Naive thymus-derived CD4-positive, alpha-beta T cell (primary cell): ENCODE results near the gene LPP. TPM values are rescaled to one million over a fixed set of nuclear protein-coding genes. Genes with fewer than 3 reads are reported as not detected.

ENCODE experiments used
- ATAC-seq: fragments of 150-1000 bp; cut with Tn5 transposase; 2 replicates; pipeline ENCODE4 v1.10.0; 2021; ENCODE audit warnings: mild to moderate bottlenecking, moderate library complexity
- CTCF ChIA-PET: fragments of 350-600 bp; sonication (Branson Sonifier 250); formaldehyde crosslinking; loops from one replicate; lab custom pipeline; 2021; ENCODE audit warnings: antibody characterized with exemption; lab: Charles Lee
- POLR2A ChIA-PET: fragments of 350-600 bp; sonication (Branson Sonifier 250); formaldehyde crosslinking; loops from one replicate; lab custom pipeline; 2021; ENCODE audit warnings: antibody characterized with exemption, inconsistent platforms; lab: Charles Lee
- DNase-seq, 9 donors: peaks; one replicate each; pipeline versions ENCODE4 v3.0.0 to v3.0.0-alpha.2; 2020 to 2022; ENCODE audit warnings: mixed read lengths in 1 of 9
- H3K27ac ChIP-seq: one replicate; pipeline ENCODE4 v1.7.0; 2013; ENCODE audit warnings: mild to moderate bottlenecking, low read depth, low read length, moderate library complexity
- H3K27me3 ChIP-seq, 2 donors: one replicate each; pipeline ENCODE4 v1.7.0; 2013; ENCODE audit warnings: low read length in 2 of 2, mild to moderate bottlenecking in 2 of 2, moderate library complexity in 2 of 2; ENCODE audit not compliant: control insufficient read depth in 2 of 2, insufficient read depth in 2 of 2
- H3K36me3 ChIP-seq, 3 experiments: 1 replicate in 2 of 3; 2 replicates in 1 of 3; pipeline ENCODE4 v1.7.0; 2013; ENCODE audit warnings: low read length in 3 of 3, mild to moderate bottlenecking in 3 of 3, moderate library complexity in 1 of 3; ENCODE audit not compliant: insufficient read depth in 3 of 3, control insufficient read depth in 2 of 3
- H3K4me1 ChIP-seq, 2 donors: one replicate each; pipeline ENCODE4 v1.7.0; 2013; ENCODE audit warnings: low read length in 2 of 2, mild to moderate bottlenecking in 2 of 2, moderate library complexity in 1 of 2; ENCODE audit not compliant: control insufficient read depth in 2 of 2, insufficient read depth in 2 of 2
- H3K4me3 ChIP-seq: 2 replicates; pipeline ENCODE4 v1.7.0; 2013; ENCODE audit warnings: mild to moderate bottlenecking, low read length
- H3K9me3 ChIP-seq, 3 experiments: 1 replicate in 2 of 3; 2 replicates in 1 of 3; pipeline ENCODE4 v1.7.0; 2013; ENCODE audit warnings: low read length in 3 of 3; ENCODE audit not compliant: control insufficient read depth in 2 of 3
- H3K27ac Mint-ChIP-seq, 9 donors: one replicate each; pipeline ENCODE4 v1.8.0; 2020 to 2022; ENCODE audit warnings: mixed read lengths in 9 of 9, mild to moderate bottlenecking in 8 of 9, moderate library complexity in 5 of 9, inconsistent platforms in 2 of 9
- H3K27me3 Mint-ChIP-seq, 5 donors: one replicate each; pipeline ENCODE4 v1.8.0; 2021 to 2022; ENCODE audit warnings: mixed read lengths in 5 of 5, mild to moderate bottlenecking in 1 of 5
- H3K36me3 Mint-ChIP-seq, 5 donors: one replicate each; pipeline ENCODE4 v1.8.0; 2020 to 2022; ENCODE audit warnings: mixed read lengths in 5 of 5, mild to moderate bottlenecking in 3 of 5, inconsistent platforms in 1 of 5
- H3K4me1 Mint-ChIP-seq, 7 donors: one replicate each; pipeline ENCODE4 v1.8.0; 2020 to 2022; ENCODE audit warnings: mixed read lengths in 7 of 7, mild to moderate bottlenecking in 3 of 7, inconsistent platforms in 1 of 7
- H3K4me3 Mint-ChIP-seq, 10 donors: one replicate each; pipeline ENCODE4 v1.8.0; 2020 to 2022; ENCODE audit warnings: mild to moderate bottlenecking in 10 of 10, mixed read lengths in 10 of 10, moderate library complexity in 6 of 10, inconsistent platforms in 2 of 10
- H3K9me3 Mint-ChIP-seq, 11 donors: one replicate each; pipeline ENCODE4 v1.8.0; 2020 to 2022; ENCODE audit warnings: mixed read lengths in 11 of 11, mild to moderate bottlenecking in 4 of 11, inconsistent platforms in 1 of 11, moderate library complexity in 1 of 11
- intact Hi-C, 2 donors: fragments of 100-400 bp; cut with micrococcal nuclease; formaldehyde crosslinking; loops; one replicate each; pipeline ENCODE4 v1.15.1; 2023
- polyA plus RNA-seq, 2 donors: library from polyadenylated mRNA; unstranded; fragments of 300-500 nt; fragmentation: Illumina TruSeq; gene quantifications; one replicate each; pipeline ENCODE4 v1.2.3, GENCODE V29; 2021
- total RNA-seq, 6 experiments: library from RNA in 5 of 6; stranded (reverse) in 5 of 6; gene quantifications; 1 replicate in 5 of 6; 2 replicates in 1 of 6; pipeline ENCODE4 v1.2.3 and lab custom pipeline; 2021 to 2026

LPP gene
- total and polyA plus RNA-seq, 7 experiments from 2014 or later: 10.3 to 95.2 (median 19.5) TPM

DNA sequence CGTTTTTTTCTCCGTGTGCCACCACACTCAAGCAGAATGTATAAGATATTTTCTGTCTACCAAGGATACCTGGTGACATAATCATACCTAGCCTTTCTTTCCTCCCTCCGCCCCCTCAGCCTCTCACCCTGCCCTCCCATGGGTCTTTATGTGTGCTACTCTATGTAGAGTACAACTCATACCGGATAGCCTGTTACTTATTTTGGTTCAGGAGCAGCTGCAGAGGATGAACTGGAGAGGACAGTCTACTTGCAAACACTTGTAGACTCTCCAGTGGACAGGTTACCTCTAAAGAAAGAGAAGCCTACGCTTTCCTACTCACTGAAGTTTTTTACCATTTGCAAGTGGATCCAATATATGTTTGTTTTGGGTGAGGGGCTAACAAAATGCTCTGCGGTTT is 671.9 kb downstream of the LPP start:
- H3K27me3 Mint-ChIP-seq: no peaks in the 10 kb centered on the region
- ATAC-seq: no peak
- H3K27ac ChIP-seq: no peak overlapping the region
- H3K4me1 ChIP-seq: no peaks in the 10 kb centered on the region
- H3K27me3 ChIP-seq: no peaks in the 10 kb centered on the region
- no peaks in the 10 kb centered on the region for H3K9me3 ChIP-seq
- no peak overlapping the region for H3K4me3 Mint-ChIP-seq
- H3K36me3 ChIP-seq: no peaks in the 10 kb centered on the region
- DNase-seq: no peak
- ChIA-PET POLR2A (no interaction called here), CTCF (no interaction called here)
- intact Hi-C loops: no loop called here
- no peak overlapping the region for H3K4me3 ChIP-seq
- H3K36me3 Mint-ChIP-seq: no peaks in the 10 kb centered on the region
- peaks cover 0 to 7% (median 0%) of the 10 kb centered on the region in 7 donors for H3K4me1 Mint-ChIP-seq
- no peak overlapping the region for H3K27ac Mint-ChIP-seq
- no peaks in the 10 kb centered on the region for H3K9me3 Mint-ChIP-seq

DNA sequence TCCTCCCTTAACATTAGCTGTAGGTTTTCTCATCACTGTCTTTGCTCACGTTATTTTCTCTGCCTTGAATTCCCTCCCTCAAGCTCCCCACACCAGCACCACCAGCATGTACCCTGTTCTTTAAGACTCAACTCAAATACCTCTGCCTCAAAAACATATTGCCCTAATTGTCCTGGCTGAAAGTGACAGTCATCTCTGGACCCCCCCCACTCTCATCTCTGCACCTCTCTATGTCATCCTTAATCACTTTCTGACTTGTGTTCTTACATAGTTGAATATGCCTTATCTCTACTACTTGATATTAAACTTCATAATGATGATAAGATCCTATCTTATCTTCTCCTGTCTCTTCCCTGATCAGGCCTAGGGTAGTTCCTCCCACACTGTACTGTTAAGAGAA is 672.6 kb downstream of the LPP start:
- no peaks in the 10 kb centered on the region for H3K27me3 Mint-ChIP-seq
- peaks cover 0 to 8% (median 0%) of the 10 kb centered on the region in 7 donors for H3K4me1 Mint-ChIP-seq
- no peaks in the 10 kb centered on the region for H3K9me3 Mint-ChIP-seq
- ChIA-PET CTCF (no interaction called here), POLR2A (no interaction called here)
- Histone ChIP-seq H3K4me3 (no peak overlapping the region), H3K9me3 (no peaks in the 10 kb centered on the region), H3K27ac (no peak overlapping the region), H3K27me3 (no peaks in the 10 kb centered on the region), H3K4me1 (no peaks in the 10 kb centered on the region), H3K36me3 (no peaks in the 10 kb centered on the region)
- DNase-seq (no peak), ATAC-seq (no peak)
- intact Hi-C loops: no loop called here
- no peak overlapping the region for H3K4me3 Mint-ChIP-seq
- no peak overlapping the region for H3K27ac Mint-ChIP-seq
- H3K36me3 Mint-ChIP-seq: no peaks in the 10 kb centered on the region

DNA sequence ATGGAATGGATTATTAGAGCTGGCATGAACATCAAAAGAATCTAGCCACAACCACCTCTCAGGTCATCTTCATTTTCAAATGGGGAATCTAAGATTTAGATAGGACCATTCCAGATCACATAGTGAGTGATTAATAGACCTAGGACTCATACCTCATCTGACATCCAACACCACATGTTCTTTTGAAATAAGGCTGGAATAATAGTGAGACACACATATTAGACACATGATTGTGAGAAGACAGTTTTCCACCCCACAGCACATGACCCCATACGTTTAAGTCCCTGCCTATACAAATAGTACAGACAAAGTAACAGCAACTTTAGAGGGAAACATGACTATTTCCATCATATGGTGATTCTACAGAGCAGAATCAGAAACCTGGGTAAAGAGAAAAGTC is 673.1 kb downstream of the LPP start:
- H3K9me3 Mint-ChIP-seq: no peaks in the 10 kb centered on the region
- intact Hi-C loops: no loop called here
- no peaks in the 10 kb centered on the region for H3K36me3 Mint-ChIP-seq
- H3K27ac Mint-ChIP-seq: no peak overlapping the region
- no peaks in the 10 kb centered on the region for H3K27me3 ChIP-seq
- no peak overlapping the region for H3K4me3 Mint-ChIP-seq
- peaks cover 0 to 13% (median 0%) of the 10 kb centered on the region in 7 donors for H3K4me1 Mint-ChIP-seq
- ChIA-PET POLR2A (no interaction called here), CTCF (no interaction called here)
- H3K9me3 ChIP-seq: no peaks in the 10 kb centered on the region
- ATAC-seq (no peak), DNase-seq (no peak)
- no peaks in the 10 kb centered on the region for H3K4me1 ChIP-seq
- no peaks in the 10 kb centered on the region for H3K27me3 Mint-ChIP-seq
- no peaks in the 10 kb centered on the region for H3K36me3 ChIP-seq
- H3K4me3 ChIP-seq: no peak overlapping the region
- no peak overlapping the region for H3K27ac ChIP-seq

DNA sequence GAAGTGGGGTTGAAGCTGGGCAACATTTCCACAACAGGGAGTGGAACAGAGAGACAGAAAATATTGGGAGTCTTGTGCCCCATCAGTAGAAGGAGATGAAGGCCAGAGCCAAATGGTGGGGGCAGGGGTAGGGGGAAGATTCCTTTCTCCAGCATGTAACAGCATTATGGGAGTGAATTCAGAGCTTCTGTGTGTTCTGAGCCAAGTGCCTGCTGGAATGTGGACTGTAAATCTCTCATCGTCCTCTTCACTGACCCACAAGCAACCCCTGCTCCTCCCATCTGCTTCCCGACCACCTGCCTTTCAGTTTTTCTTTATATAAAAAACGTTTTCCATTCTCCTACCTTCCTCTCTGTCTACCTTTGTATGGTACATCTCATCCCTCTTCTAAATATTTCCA is 673.6 kb downstream of the LPP start:
- Mint-ChIP-seq H3K36me3 (no peaks in the 10 kb centered on the region), H3K27me3 (no peaks in the 10 kb centered on the region), H3K9me3 (no peaks in the 10 kb centered on the region), H3K4me3 (no peak overlapping the region), H3K4me1 (peaks cover 0 to 13% (median 0%) of the 10 kb centered on the region in 7 donors), H3K27ac (no peak overlapping the region)
- intact Hi-C loops: no loop called here
- ATAC-seq: no peak
- no peak overlapping the region for H3K27ac ChIP-seq
- H3K27me3 ChIP-seq: no peaks in the 10 kb centered on the region
- H3K9me3 ChIP-seq: no peaks in the 10 kb centered on the region
- ChIA-PET POLR2A (no interaction called here), CTCF (no interaction called here)
- no peak overlapping the region for H3K4me3 ChIP-seq
- no peak for DNase-seq
- H3K4me1 ChIP-seq: no peaks in the 10 kb centered on the region
- no peaks in the 10 kb centered on the region for H3K36me3 ChIP-seq

DNA sequence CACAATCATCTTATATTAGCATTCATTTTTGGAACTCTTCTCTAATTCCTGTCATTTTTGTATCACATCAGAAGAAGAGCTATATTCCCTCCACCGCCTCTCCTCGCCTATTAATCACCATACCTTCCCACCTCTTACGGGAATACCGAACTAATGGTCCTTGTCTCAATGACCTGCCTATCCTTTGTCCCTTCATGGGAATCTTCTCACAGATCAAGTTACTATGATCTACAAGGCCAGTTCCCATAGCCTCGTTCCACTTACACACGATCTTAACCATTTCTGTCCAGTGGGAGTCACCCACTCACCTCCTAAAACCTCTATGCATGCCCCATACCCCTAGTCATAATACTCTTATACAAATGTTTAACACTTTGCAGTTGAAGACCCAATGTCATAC is 675.2 kb downstream of the LPP start:
- Histone ChIP-seq H3K36me3 (no peaks in the 10 kb centered on the region), H3K4me1 (peaks cover 0 to 2% of the 10 kb centered on the region in 2 donors), H3K4me3 (no peak overlapping the region), H3K27ac (no peak overlapping the region), H3K27me3 (no peaks in the 10 kb centered on the region), H3K9me3 (no peaks in the 10 kb centered on the region)
- intact Hi-C loops: no loop called here
- POLR2A ChIA-PET: no interaction called here
- H3K36me3 Mint-ChIP-seq: no peaks in the 10 kb centered on the region
- peaks cover 0 to 17% (median 9%) of the 10 kb centered on the region in 7 donors for H3K4me1 Mint-ChIP-seq
- CTCF ChIA-PET: no interaction called here
- no peak overlapping the region for H3K27ac Mint-ChIP-seq
- no peaks in the 10 kb centered on the region for H3K9me3 Mint-ChIP-seq
- H3K27me3 Mint-ChIP-seq: no peaks in the 10 kb centered on the region
- ATAC-seq: no peak
- no peak overlapping the region for H3K4me3 Mint-ChIP-seq
- DNase-seq: no peak

DNA sequence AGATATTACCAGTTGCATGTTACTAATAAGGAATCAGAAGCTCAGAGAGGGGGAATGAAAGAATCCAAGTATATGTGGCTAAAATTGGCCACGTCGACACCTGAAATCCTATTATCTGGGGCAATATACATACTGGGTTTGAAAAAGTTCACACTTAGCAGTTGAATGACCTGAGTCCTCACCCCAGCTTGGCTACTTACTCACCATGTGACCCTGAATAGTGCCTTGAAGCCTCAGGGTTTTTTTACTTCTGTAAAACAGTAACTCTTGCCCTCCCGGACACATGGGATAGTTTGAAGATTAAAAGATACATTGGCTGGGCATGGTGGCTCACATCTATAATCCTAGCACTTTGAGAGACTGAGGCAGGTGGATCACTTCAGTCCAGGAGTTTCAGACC is 675.6 kb downstream of the LPP start:
- no peak for DNase-seq
- Mint-ChIP-seq H3K4me3 (no peak overlapping the region), H3K27me3 (no peaks in the 10 kb centered on the region), H3K9me3 (no peaks in the 10 kb centered on the region), H3K4me1 (peaks cover 4 to 21% (median 13%) of the 10 kb centered on the region in 7 donors), H3K36me3 (no peaks in the 10 kb centered on the region), H3K27ac (no peak overlapping the region)
- H3K27me3 ChIP-seq: no peaks in the 10 kb centered on the region
- CTCF ChIA-PET: no interaction called here
- POLR2A ChIA-PET: no interaction called here
- H3K36me3 ChIP-seq: no peaks in the 10 kb centered on the region
- no peak overlapping the region for H3K4me3 ChIP-seq
- ATAC-seq: no peak
- H3K9me3 ChIP-seq: no peaks in the 10 kb centered on the region
- intact Hi-C loops: no loop called here
- H3K4me1 ChIP-seq: peaks cover 0 to 6% of the 10 kb centered on the region in 2 donors
- H3K27ac ChIP-seq: no peak overlapping the region

DNA sequence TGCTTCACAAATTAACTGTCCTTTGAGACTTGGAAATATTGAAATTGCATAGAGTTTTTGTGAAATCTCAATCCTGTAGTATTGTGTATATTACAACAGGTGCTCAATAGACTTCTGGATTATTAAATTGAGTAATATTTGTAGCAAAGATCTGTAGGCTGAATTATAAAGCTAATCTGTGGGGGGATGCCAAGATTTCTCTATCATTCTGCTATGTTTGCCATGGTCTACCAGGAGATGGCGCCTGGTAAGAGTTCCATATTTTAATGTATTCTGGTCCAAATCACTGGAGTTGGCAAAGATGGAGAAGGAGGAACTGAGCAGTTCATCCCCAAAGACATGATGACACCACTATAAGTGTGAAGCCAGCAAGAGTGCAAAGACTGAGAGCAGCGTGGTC is 676.9 kb downstream of the LPP start:
- Mint-ChIP-seq H3K36me3 (no peaks in the 10 kb centered on the region), H3K27ac (no peak overlapping the region), H3K9me3 (no peaks in the 10 kb centered on the region), H3K27me3 (no peaks in the 10 kb centered on the region), H3K4me3 (no peak overlapping the region), H3K4me1 (peaks cover 6 to 24% (median 18%) of the 10 kb centered on the region in 7 donors)
- intact Hi-C loops: loop anchor here (1.0 to 5.0 kb wide), 4 partner anchors 123 to 1089 kb away; no protein-coding TSS in a partner anchor
- DNase-seq (no peak), ATAC-seq (peak; percentile 59)
- no peak overlapping the region for H3K27ac ChIP-seq
- no peaks in the 10 kb centered on the region for H3K27me3 ChIP-seq
- no peaks in the 10 kb centered on the region for H3K9me3 ChIP-seq
- H3K36me3 ChIP-seq: no peaks in the 10 kb centered on the region
- ChIA-PET CTCF (interaction anchor here (0.7 kb wide), 1 partner anchor 48 kb away, joined by 4 read pairs; no protein-coding TSS in a partner anchor), POLR2A (no interaction called here)
- H3K4me3 ChIP-seq: no peak overlapping the region
- H3K4me1 ChIP-seq: peaks cover 0 to 9% of the 10 kb centered on the region in 2 donors
